MM.1S (cell line): ENCODE results near the gene TYW5.
"Not testable (repeated sequence)": the region's sequence is repeated elsewhere in the genome, so short reads cannot be mapped to it uniquely, and the experiment has no call there.

Experiments
- DNase-seq: peaks from one replicate; pipeline ENCODE4 v3.0.0-alpha.2; 2015
- H2AFZ ChIP-seq: fragments of 300-600 bp; sonication (generic); 2 replicates; pipeline ENCODE4 v1.6.0; 2016; ENCODE audit warnings: antibody characterized with exemption, low read length
- H3F3A ChIP-seq: fragments of 300-600 bp; sonication (generic); 2 replicates; pipeline ENCODE4 v1.6.1; 2016; ENCODE audit warnings: mild to moderate bottlenecking, antibody characterized with exemption, low read length, moderate library complexity, mixed read lengths; ENCODE audit not compliant: insufficient read depth
- H3K27ac ChIP-seq: fragments of 300-600 bp; sonication (generic); 2 replicates; pipeline ENCODE4 v1.5.1; 2016; ENCODE audit warnings: mild to moderate bottlenecking, low read length
- H3K27me3 ChIP-seq: fragments of 300-600 bp; sonication (generic); replicated peaks from 2 replicates; pipeline ENCODE4 v1.6.0; 2016; ENCODE audit warnings: low read length; ENCODE audit not compliant: insufficient read depth
- H3K36me3 ChIP-seq: fragments of 300-600 bp; sonication (generic); replicated peaks from 2 replicates; pipeline ENCODE4 v1.6.1; 2016; ENCODE audit warnings: mild to moderate bottlenecking, low read length, mixed read lengths; ENCODE audit not compliant: insufficient read depth
- H3K4me1 ChIP-seq: fragments of 300-600 bp; sonication (generic); 2 replicates; pipeline ENCODE4 v1.6.1; 2016; ENCODE audit warnings: low read length, mixed read lengths
- H3K4me2 ChIP-seq: fragments of 300-600 bp; sonication (generic); 2 replicates; pipeline ENCODE4 v1.6.0; 2016; ENCODE audit warnings: low read depth, low read length
- H3K4me3 ChIP-seq: fragments of 300-600 bp; sonication (generic); 2 replicates; pipeline ENCODE4 v1.5.1; 2016; ENCODE audit warnings: low read length, mixed read lengths
- H3K79me2 ChIP-seq: fragments of 300-600 bp; sonication (generic); 2 replicates; pipeline ENCODE4 v1.6.1; 2016; ENCODE audit warnings: mixed run types, low read length, mixed read lengths
- H3K9ac ChIP-seq: fragments of 300-600 bp; sonication (generic); 2 replicates; pipeline ENCODE4 v1.6.1; 2016; ENCODE audit warnings: low read length, mixed read lengths
- H3K9me2 ChIP-seq: fragments of 300-600 bp; sonication (generic); replicated peaks from 2 replicates; pipeline ENCODE4 v1.6.1; 2016; ENCODE audit warnings: mild to moderate bottlenecking, low read length, mixed read lengths; ENCODE audit not compliant: insufficient read depth
- H3K9me3 ChIP-seq: fragments of 300-600 bp; sonication (generic); replicated peaks from 2 replicates; pipeline ENCODE4 v1.6.1; 2016; ENCODE audit warnings: mild to moderate bottlenecking, low read length, mixed read lengths; ENCODE audit not compliant: insufficient read depth
- H4K20me1 ChIP-seq: fragments of 300-600 bp; sonication (generic); 2 replicates; pipeline ENCODE4 v1.6.1; 2016; ENCODE audit warnings: mild to moderate bottlenecking, low read length, moderate library complexity, mixed read lengths; ENCODE audit not compliant: insufficient read depth
- EZH2 ChIP-seq: fragments of 300-600 bp; sonication (generic); optimal IDR thresholded peaks from 2 replicates; pipeline ENCODE3; 2017; ENCODE audit warnings: low read depth, mild to moderate bottlenecking, antibody characterized with exemption, low read length, mixed read lengths
- EZH2phosphoT487 ChIP-seq: fragments of 300-600 bp; sonication (generic); IDR thresholded peaks from 2 replicates; pipeline ENCODE4 v1.6.1; 2018; ENCODE audit warnings: antibody characterized with exemption, low read length
- TF ChIP-seq, protein P1 (sequence below): fragments of 300-600 bp; sonication (generic); IDR thresholded peaks from 2 replicates; pipeline ENCODE4 v1.5.1; 2016; ENCODE audit warnings: antibody characterized with exemption, low read length, mixed read lengths

Gene TYW5

DNA sequence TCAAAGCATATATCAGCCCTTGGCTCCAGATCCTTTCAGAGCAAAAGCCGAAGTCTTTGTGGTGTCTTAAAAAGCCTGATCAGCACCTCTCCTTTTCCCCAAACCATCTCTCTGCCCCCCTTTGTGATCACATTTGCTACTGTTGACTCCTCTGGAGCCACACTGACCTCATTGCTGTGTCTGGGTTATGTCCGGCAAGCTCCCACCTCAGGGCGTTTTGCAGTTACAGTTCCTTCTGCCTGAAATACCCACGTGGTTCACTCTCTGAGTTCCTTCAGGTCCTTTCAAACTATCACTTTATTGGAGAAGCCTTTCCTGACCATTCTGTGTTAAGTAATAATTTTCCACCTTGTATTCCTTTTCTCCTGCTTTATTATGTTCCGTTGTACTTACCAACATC lies 32.4 kb downstream of the TYW5 start:
- Histone ChIP-seq H3K79me2 (peaks cover 80% of the 10 kb centered on the region), H3F3A (no peaks in the 10 kb centered on the region), H3K27me3 (no peaks in the 10 kb centered on the region), H3K9ac (no peak overlapping the region), H2AFZ (no peak overlapping the region), H3K36me3 (no peaks in the 10 kb centered on the region; the same call in 1 of the 2 replicates), H3K4me2 (no peak overlapping the region), H3K4me1 (no peaks in the 10 kb centered on the region), H3K9me3 (no peaks in the 10 kb centered on the region), H3K27ac (no peak overlapping the region), H3K4me3 (no peak overlapping the region), H4K20me1 (no peaks in the 10 kb centered on the region), H3K9me2 (no peaks in the 10 kb centered on the region)
- TF ChIP-seq, protein P1, sequence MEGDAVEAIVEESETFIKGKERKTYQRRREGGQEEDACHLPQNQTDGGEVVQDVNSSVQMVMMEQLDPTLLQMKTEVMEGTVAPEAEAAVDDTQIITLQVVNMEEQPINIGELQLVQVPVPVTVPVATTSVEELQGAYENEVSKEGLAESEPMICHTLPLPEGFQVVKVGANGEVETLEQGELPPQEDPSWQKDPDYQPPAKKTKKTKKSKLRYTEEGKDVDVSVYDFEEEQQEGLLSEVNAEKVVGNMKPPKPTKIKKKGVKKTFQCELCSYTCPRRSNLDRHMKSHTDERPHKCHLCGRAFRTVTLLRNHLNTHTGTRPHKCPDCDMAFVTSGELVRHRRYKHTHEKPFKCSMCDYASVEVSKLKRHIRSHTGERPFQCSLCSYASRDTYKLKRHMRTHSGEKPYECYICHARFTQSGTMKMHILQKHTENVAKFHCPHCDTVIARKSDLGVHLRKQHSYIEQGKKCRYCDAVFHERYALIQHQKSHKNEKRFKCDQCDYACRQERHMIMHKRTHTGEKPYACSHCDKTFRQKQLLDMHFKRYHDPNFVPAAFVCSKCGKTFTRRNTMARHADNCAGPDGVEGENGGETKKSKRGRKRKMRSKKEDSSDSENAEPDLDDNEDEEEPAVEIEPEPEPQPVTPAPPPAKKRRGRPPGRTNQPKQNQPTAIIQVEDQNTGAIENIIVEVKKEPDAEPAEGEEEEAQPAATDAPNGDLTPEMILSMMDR, result no peak
- no peak for TF ChIP-seq EZH2phosphoT487
- no peak for TF ChIP-seq EZH2
- no peak for DNase-seq

DNA sequence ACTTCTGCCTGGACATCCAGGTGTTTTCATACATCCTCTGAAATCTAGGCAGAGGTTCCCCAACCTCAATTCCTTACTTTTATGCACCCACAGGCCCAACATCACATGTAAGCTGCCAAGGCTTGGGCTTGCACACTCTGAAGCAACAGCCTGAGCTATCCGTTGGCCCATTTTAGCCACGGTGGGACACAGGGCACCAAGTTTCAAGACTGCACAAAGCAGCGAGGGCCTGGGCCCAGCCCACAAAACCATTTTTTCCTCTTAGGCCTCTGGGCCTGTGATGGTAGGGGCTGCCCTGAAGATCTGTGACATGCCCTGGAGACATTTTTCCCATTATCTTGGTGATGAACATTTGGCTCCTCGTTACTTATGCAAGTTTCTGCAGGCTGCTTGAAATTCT lies 38.3 kb downstream of the TYW5 start:
- no peak overlapping the region for H3K9ac ChIP-seq
- H3K27me3 ChIP-seq, result no peaks in the 10 kb centered on the region
- no peaks in the 10 kb centered on the region for H3K9me2 ChIP-seq
- H3K9me3 ChIP-seq, result no peaks in the 10 kb centered on the region
- no peaks in the 10 kb centered on the region for H4K20me1 ChIP-seq
- 0 out of 2 replicates have a peak, but pooled peaks cover 3% of the 10 kb centered on the region for H3K36me3 ChIP-seq
- H3K79me2 ChIP-seq, result peaks cover 86% of the 10 kb centered on the region
- H3K4me3 ChIP-seq, result no peak overlapping the region
- no peak for DNase-seq
- no peak overlapping the region for H3K27ac ChIP-seq
- H2AFZ ChIP-seq, result no peak overlapping the region
- no peak for TF ChIP-seq EZH2
- 0 out of 2 replicates have a peak, but pooled peaks cover 3% of the 10 kb centered on the region for H3F3A ChIP-seq
- H3K4me1 ChIP-seq, result peaks cover 3% of the 10 kb centered on the region; the same call in 1 of the 2 replicates
- H3K4me2 ChIP-seq, result no peak overlapping the region

DNA sequence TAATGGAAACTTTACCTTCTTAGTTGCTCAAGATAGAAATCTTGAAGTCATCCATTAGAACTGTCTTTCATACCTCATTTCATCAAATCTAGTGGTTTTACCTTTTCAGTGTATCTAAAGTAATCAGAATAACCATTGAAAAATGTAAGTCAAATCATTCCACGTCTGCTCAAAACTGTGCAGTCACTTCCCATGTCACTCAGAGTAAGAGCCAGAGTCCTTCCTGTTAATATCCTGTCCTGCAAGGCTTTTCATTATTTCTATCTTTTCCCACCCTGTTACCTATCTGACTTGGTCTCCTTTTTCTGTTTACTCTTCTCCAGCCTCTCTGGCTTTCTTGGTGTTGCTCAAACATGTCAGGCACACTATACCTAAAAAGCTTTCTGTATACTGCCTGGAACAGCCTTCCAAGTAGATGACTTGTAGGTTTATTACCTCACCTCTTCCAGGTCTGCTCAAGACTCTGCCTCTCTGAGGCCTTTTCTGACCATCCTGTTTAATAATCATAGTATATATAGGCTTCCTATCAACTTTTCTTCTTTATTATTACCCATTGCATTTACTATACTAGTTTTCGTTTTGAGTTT lies 40.8 kb downstream of the TYW5 start:
- no peaks in the 10 kb centered on the region for H4K20me1 ChIP-seq
- H3F3A ChIP-seq, result peaks cover 12% of the 10 kb centered on the region; the same call in 1 of the 2 replicates
- H3K36me3 ChIP-seq, result 0 out of 2 replicates have a peak, but pooled peaks cover 3% of the 10 kb centered on the region
- H3K79me2 ChIP-seq, result peaks cover 72% of the 10 kb centered on the region
- H3K27ac ChIP-seq, result no peak overlapping the region
- no peak for DNase-seq
- no peak for TF ChIP-seq EZH2
- TF ChIP-seq EZH2phosphoT487, result no peak
- TF ChIP-seq, protein P1, result no peak
- no peaks in the 10 kb centered on the region for H3K9me2 ChIP-seq
- H3K4me3 ChIP-seq, result no peak overlapping the region
- no peak overlapping the region for H3K4me2 ChIP-seq
- H2AFZ ChIP-seq, result no peak overlapping the region
- no peaks in the 10 kb centered on the region for H3K27me3 ChIP-seq
- no peaks in the 10 kb centered on the region for H3K9me3 ChIP-seq
- no peak overlapping the region for H3K9ac ChIP-seq
- H3K4me1 ChIP-seq, result peaks cover 8% of the 10 kb centered on the region

DNA sequence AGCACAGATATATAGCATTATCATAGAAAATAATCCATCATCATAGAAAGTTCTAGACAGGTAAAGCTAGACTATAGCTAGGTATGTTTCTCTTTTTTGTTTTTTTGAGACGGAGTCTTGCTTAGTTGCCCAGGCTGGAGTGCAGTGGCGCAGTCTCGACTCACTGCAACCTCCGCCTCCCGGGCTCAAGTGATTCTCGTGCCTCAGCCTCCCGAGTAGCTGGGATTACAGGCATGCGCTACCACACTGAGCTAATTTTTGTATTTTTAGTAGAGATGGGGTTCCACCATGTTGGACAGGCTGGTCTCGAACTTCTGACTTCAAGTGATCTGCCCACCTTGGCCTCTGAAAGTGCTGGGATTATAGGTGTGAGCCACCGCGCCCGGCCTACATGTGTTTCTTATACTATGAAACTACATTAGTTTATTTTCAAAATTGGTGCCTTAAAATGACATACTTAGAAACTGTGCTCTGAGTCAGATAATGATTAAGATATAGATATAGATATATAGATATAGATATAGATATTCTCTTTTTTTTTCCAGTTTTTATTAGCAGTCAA lies 42.7 kb downstream of the TYW5 start:
- H3K4me2 ChIP-seq, result peak overlapping the region; percentile 60
- H3K9me2 ChIP-seq, DNase-seq, H3K9me3 ChIP-seq, H4K20me1 ChIP-seq, H3K27ac ChIP-seq, H2AFZ ChIP-seq, H3K36me3 ChIP-seq, H3K27me3 ChIP-seq, H3K4me1 ChIP-seq: not testable (repeated sequence)
- peak overlapping the region; percentile 89; the same call in 1 of the 2 replicates for H3K9ac ChIP-seq
- H3K4me3 ChIP-seq, result peak overlapping the region; percentile 81
- peaks cover 12% of the 10 kb centered on the region; the same call in 1 of the 2 replicates for H3F3A ChIP-seq
- H3K79me2 ChIP-seq, result peaks cover 56% of the 10 kb centered on the region
